Endothelial cell (in vitro differentiated cells): ENCODE measurements around the gene RPGRIP1L. TPM values are rescaled to one million over a fixed set of nuclear protein-coding genes. Genes with fewer than 3 reads are reported as not detected.

ENCODE experiments used
- DNase-seq: peaks from one replicate; pipeline ENCODE4 v3.0.0; 2021; ENCODE audit warnings: low spot score
- H3K27ac Mint-ChIP-seq: one replicate; pipeline ENCODE4 v1.8.0; 2021; ENCODE audit warnings: mixed read lengths, inconsistent platforms; ENCODE audit not compliant: unreplicated experiment
- H3K27me3 Mint-ChIP-seq: one replicate; pipeline ENCODE4 v1.8.0; 2021; ENCODE audit warnings: mild to moderate bottlenecking, moderate library complexity, mixed read lengths, inconsistent platforms; ENCODE audit not compliant: unreplicated experiment
- H3K36me3 Mint-ChIP-seq: one replicate; pipeline ENCODE4 v1.8.0; 2021; ENCODE audit warnings: mild to moderate bottlenecking, low read depth, mixed read lengths, inconsistent platforms; ENCODE audit not compliant: unreplicated experiment
- H3K4me1 Mint-ChIP-seq: one replicate; pipeline ENCODE4 v1.8.0; 2021; ENCODE audit warnings: mild to moderate bottlenecking, mixed read lengths, inconsistent platforms; ENCODE audit not compliant: unreplicated experiment
- H3K4me3 Mint-ChIP-seq: one replicate; pipeline ENCODE4 v1.8.0; 2021; ENCODE audit warnings: mild to moderate bottlenecking, mixed read lengths, inconsistent platforms; ENCODE audit not compliant: unreplicated experiment
- H3K9me3 Mint-ChIP-seq: one replicate; pipeline ENCODE4 v1.8.0; 2021; ENCODE audit warnings: mixed read lengths, inconsistent platforms; ENCODE audit not compliant: unreplicated experiment
- total RNA-seq: library from RNA; stranded (reverse); fragmentation: NEBNext Ultra II Directional; extraction: Animal tissue kit (Norgen Biotek cat#: 25700); gene quantifications from one replicate; pipeline ENCODE4 v1.2.1, GENCODE V29; 2021; ENCODE audit not compliant: unreplicated experiment
- TF ChIP-seq, protein P1 (sequence below): fragments of 200-600 bp; sonication (generic); IDR thresholded peaks from one replicate; pipeline ENCODE4 v1.5.0; 2021; ENCODE audit warnings: antibody characterized with exemption; ENCODE audit not compliant: unreplicated experiment

Gene RPGRIP1L
- total RNA-seq, 1 donor from 2014 or later, result 9.0 TPM

DNA sequence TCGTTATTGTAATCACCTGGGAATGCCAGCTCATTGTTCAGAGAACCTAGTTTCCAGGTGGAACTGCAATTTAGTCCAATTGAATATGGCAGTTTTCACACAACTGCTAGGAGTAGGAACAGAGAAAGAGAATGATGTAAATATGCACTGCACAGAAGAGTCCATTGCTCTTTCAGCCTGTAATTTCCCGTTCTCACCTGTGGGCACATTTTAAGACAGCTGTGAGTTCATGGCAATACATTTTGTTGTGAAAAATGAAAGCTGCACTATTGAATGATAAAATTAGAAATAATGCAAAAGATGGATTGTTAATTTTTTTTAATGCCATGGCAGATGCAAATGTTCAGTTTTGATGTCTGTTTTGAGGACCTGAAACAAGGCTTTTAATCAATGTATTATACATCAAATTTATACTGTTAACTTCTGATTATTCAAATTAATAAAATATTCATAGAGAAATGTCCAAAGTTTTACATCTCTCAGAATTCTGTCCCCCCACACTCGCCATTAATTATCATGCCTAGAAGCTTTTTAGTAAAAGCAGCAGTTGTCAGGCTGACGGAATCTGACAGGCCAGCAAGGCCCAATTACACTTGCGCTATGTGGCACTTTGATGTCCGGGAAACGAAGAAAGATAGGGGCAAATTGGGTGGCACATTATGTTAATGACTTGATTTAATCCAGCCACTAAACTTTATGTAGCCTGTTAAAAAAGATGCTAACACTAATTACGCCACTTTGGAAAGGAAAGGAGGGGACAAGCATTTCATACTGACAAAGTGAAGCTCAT is 72.2 kb downstream of the RPGRIP1L start:
- H3K27me3 Mint-ChIP-seq, result no peaks in the 10 kb centered on the region
- TF ChIP-seq, protein P1, sequence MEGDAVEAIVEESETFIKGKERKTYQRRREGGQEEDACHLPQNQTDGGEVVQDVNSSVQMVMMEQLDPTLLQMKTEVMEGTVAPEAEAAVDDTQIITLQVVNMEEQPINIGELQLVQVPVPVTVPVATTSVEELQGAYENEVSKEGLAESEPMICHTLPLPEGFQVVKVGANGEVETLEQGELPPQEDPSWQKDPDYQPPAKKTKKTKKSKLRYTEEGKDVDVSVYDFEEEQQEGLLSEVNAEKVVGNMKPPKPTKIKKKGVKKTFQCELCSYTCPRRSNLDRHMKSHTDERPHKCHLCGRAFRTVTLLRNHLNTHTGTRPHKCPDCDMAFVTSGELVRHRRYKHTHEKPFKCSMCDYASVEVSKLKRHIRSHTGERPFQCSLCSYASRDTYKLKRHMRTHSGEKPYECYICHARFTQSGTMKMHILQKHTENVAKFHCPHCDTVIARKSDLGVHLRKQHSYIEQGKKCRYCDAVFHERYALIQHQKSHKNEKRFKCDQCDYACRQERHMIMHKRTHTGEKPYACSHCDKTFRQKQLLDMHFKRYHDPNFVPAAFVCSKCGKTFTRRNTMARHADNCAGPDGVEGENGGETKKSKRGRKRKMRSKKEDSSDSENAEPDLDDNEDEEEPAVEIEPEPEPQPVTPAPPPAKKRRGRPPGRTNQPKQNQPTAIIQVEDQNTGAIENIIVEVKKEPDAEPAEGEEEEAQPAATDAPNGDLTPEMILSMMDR, result no peak
- DNase-seq, result no peak
- no peaks in the 10 kb centered on the region for H3K9me3 Mint-ChIP-seq
- no peak overlapping the region for H3K4me3 Mint-ChIP-seq
- no peaks in the 10 kb centered on the region for H3K36me3 Mint-ChIP-seq
- no peak overlapping the region for H3K27ac Mint-ChIP-seq
- H3K4me1 Mint-ChIP-seq, result peaks cover 4% of the 10 kb centered on the region

DNA sequence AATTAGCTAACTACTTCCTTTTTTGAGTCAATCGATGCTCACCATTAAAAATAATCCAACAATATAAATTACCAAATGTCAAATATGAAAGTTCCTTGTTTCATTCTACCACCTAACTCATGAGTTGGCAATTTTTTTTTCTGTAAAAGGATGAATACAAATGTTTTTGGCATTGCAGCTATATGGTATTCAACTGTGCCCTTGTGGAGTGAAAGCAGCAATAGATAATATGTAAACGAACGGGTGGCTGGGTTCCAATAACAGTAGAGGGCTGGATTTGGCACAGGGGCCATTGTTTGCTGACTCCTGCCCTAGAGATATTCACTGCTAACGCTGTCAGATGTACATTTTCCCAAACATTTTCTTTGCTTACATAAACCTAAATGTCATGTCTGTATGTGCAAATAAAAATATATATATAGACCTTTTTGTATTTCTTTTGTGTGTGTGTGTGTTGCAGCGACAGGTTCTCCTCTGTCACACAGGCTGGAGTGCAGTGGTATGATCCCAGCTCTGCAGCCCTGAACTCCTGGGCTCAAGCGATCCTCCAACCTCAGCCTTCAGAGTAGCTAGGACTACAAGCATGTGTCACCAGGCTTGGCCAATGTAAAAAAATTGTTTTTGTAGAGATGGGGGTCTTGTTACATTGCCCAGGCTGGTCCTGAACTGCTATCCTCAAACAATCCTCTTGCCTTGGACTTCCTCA is 73.9 kb downstream of the RPGRIP1L start:
- Mint-ChIP-seq H3K9me3 (no peaks in the 10 kb centered on the region), H3K4me3 (no peak overlapping the region), H3K36me3 (no peaks in the 10 kb centered on the region), H3K27me3 (no peaks in the 10 kb centered on the region), H3K4me1 (peaks cover 11% of the 10 kb centered on the region), H3K27ac (no peak overlapping the region)
- TF ChIP-seq, protein P1, result no peak
- no peak for DNase-seq

DNA sequence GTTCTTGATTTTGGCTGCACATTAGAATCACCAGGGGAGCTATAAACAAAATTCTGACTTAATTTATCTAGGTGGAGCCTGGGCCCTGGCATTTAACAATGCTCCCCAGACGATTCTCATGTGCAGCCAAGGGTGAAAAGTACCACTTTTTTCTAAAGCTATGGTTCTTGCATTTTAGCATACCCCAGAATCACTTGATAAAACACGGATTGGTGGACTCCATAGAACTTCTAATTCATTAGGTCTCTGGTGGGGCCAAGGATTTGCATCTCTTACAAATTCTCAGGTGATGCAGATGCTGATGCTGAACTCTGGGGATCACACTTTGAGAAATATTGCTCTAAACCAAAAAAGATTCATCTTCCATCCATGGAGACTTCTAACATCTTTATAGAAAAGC is 74.5 kb downstream of the RPGRIP1L start:
- no peak for DNase-seq
- Mint-ChIP-seq H3K27me3 (no peaks in the 10 kb centered on the region), H3K36me3 (no peaks in the 10 kb centered on the region), H3K4me3 (no peak overlapping the region), H3K9me3 (no peaks in the 10 kb centered on the region), H3K27ac (no peak overlapping the region), H3K4me1 (peaks cover 11% of the 10 kb centered on the region)
- TF ChIP-seq, protein P1, result no peak

DNA sequence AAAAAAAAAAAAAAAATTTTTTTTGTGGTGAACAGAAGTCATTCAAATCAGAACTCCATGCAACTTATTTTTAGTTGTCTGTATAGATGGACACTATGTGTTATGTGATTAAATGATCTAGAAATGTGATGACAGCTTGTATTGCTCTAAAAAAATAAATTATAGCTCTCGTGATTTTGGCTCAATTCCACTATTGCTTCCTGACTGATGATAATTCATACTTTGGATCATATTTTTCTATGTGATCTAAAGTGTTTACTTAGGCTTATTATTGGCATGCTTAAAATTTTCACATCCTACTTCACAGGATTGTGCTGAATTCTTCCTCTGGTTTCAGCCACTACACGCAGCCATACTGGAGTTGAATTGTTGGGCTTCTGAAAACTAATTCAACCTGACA is 76.8 kb downstream of the RPGRIP1L start:
- Mint-ChIP-seq H3K27me3 (no peaks in the 10 kb centered on the region), H3K9me3 (no peaks in the 10 kb centered on the region), H3K4me1 (peaks cover 11% of the 10 kb centered on the region), H3K4me3 (no peak overlapping the region), H3K36me3 (no peaks in the 10 kb centered on the region), H3K27ac (no peak overlapping the region)
- no peak for DNase-seq
- TF ChIP-seq, protein P1, result no peak

DNA sequence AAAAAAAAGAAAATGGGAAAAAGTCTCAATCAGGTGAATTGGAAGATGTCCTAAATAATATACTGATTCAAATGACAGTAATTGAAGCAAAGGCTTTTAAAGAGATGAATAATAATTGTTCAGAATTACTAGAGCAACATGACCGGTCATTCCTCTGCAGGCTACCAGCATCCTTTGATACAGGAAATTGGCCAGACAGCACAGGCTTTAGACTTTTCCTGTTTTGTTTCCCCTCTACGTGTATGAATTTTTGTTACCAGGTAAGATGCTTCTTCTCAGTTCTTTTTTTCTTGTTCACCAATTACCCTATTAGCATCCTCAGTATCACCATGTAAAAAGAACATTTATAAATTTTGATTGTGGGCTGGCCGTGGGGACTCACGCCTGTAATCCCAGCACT is 77.5 kb downstream of the RPGRIP1L start:
- DNase-seq, result no peak
- TF ChIP-seq, protein P1, result no peak
- Mint-ChIP-seq H3K4me1 (peaks cover 11% of the 10 kb centered on the region), H3K27ac (peak overlapping the region; percentile 70), H3K36me3 (no peaks in the 10 kb centered on the region), H3K27me3 (no peaks in the 10 kb centered on the region), H3K9me3 (no peaks in the 10 kb centered on the region), H3K4me3 (no peak overlapping the region)
